H9 (cell line): ENCODE data around the gene AQP7. TPM values are rescaled to one million over a fixed set of nuclear protein-coding genes. Genes with fewer than 3 reads are reported as not detected.
A peak's percentile ranks its signal among the peaks of the same experiment; 100 is the strongest.

Experiments used
- DNase-seq: peaks from one replicate; pipeline ENCODE4 v3.0.0-alpha.2; 2017
- H2AFZ ChIP-seq: one replicate; pipeline ENCODE4 v1.6.1; 2013; ENCODE audit warnings: mild to moderate bottlenecking, low read length, control low read depth, moderate library complexity
- H2AK5ac ChIP-seq: 2 replicates; pipeline ENCODE4 v1.6.1; 2013; ENCODE audit warnings: low read length, control low read depth, mixed read lengths; ENCODE audit not compliant: insufficient read length
- H2BK120ac ChIP-seq: one replicate; pipeline ENCODE4 v1.6.1; 2013; ENCODE audit warnings: low read depth, mild to moderate bottlenecking, low read length, control low read depth, inconsistent platforms; ENCODE audit not compliant: poor library complexity, severe bottlenecking
- H2BK12ac ChIP-seq: 2 replicates; pipeline ENCODE4 v1.6.1; 2013; ENCODE audit warnings: low read length, control low read depth, mixed read lengths, low read depth; ENCODE audit not compliant: insufficient read length
- H2BK15ac ChIP-seq: 2 replicates; pipeline ENCODE4 v1.6.1; 2013; ENCODE audit warnings: low read depth, low read length, control low read depth
- H2BK20ac ChIP-seq: one replicate; pipeline ENCODE4 v1.6.1; 2013; ENCODE audit warnings: low read depth, mild to moderate bottlenecking, low read length, control low read depth, inconsistent platforms; ENCODE audit not compliant: poor library complexity, severe bottlenecking
- H2BK5ac ChIP-seq: 2 replicates; pipeline ENCODE4 v1.6.1; 2013; ENCODE audit warnings: low read length, control low read depth, mixed read lengths; ENCODE audit not compliant: insufficient read length
- H3K14ac ChIP-seq: 2 replicates; pipeline ENCODE4 v1.6.1; 2013; ENCODE audit warnings: low read length, control low read depth; ENCODE audit not compliant: insufficient read depth
- H3K18ac ChIP-seq: 2 replicates; pipeline ENCODE4 v1.6.1; 2013; ENCODE audit warnings: low read depth, mild to moderate bottlenecking, mixed read lengths, low read length, control low read depth; ENCODE audit not compliant: insufficient read length
- H3K23ac ChIP-seq: 2 replicates; pipeline ENCODE4 v1.6.1; 2013; ENCODE audit warnings: low read length, control low read depth, mixed read lengths, low read depth; ENCODE audit not compliant: insufficient read length
- H3K23me2 ChIP-seq: 2 replicates; pipeline ENCODE4 v1.6.1; 2013; ENCODE audit warnings: low read depth, mild to moderate bottlenecking, mixed read lengths, low read length, control low read depth; ENCODE audit not compliant: insufficient read length, poor library complexity, severe bottlenecking
- H3K27ac ChIP-seq: 2 replicates; pipeline ENCODE4 v1.5.1; 2013; ENCODE audit warnings: low read length, control low read depth, mixed read lengths, low read depth; ENCODE audit not compliant: insufficient read length
- H3K27me3 ChIP-seq: 2 replicates; pipeline ENCODE4 v1.6.1; 2013; ENCODE audit warnings: low read length, control low read depth, inconsistent platforms; ENCODE audit not compliant: insufficient read depth
- H3K4ac ChIP-seq: 2 replicates; pipeline ENCODE4 v1.6.1; 2013; ENCODE audit warnings: low read depth, mild to moderate bottlenecking, control low read depth, inconsistent platforms, low read length, moderate library complexity
- H3K4me1 ChIP-seq: 2 replicates; pipeline ENCODE4 v1.6.1; 2013; ENCODE audit warnings: low read length, control low read depth, inconsistent platforms; ENCODE audit not compliant: insufficient read depth
- H3K4me2 ChIP-seq: 2 replicates; pipeline ENCODE4 v1.6.1; 2013; ENCODE audit warnings: low read length, control low read depth, mixed read lengths; ENCODE audit not compliant: insufficient read length, insufficient read depth
- H3K56ac ChIP-seq: 2 replicates; pipeline ENCODE4 v1.6.1; 2013; ENCODE audit warnings: low read depth, mild to moderate bottlenecking, mixed read lengths, low read length, control low read depth; ENCODE audit not compliant: insufficient read length
- H3K79me1 ChIP-seq: 2 replicates; pipeline ENCODE4 v1.6.1; 2013; ENCODE audit warnings: low read depth, mild to moderate bottlenecking, moderate library complexity, low read length, control low read depth, inconsistent platforms; ENCODE audit not compliant: insufficient read depth, poor library complexity, severe bottlenecking
- H3K79me2 ChIP-seq: 2 replicates; pipeline ENCODE4 v1.6.1; 2013; ENCODE audit warnings: low read length, control low read depth, inconsistent platforms; ENCODE audit not compliant: insufficient read depth
- H3K9ac ChIP-seq: 2 replicates; pipeline ENCODE4 v1.6.1; 2013; ENCODE audit warnings: low read length, control low read depth, mixed read lengths; ENCODE audit not compliant: insufficient read length; ENCODE audit errors: extremely low read depth
- H3K9me3 ChIP-seq: one replicate; pipeline ENCODE4 v1.6.1; 2013; ENCODE audit warnings: low read depth, low read length, inconsistent platforms; ENCODE audit not compliant: control insufficient read depth
- H3T11ph ChIP-seq: one replicate; pipeline ENCODE4 v1.6.1; 2013; ENCODE audit warnings: mild to moderate bottlenecking, low read length, control low read depth, inconsistent platforms
- H4K20me1 ChIP-seq: one replicate; pipeline ENCODE4 v1.6.1; 2013; ENCODE audit not compliant: control insufficient read depth, insufficient read length, insufficient read depth
- H4K5ac ChIP-seq: 2 replicates; pipeline ENCODE4 v1.6.1; 2013; ENCODE audit warnings: low read depth, mild to moderate bottlenecking, mixed read lengths, low read length, control low read depth; ENCODE audit not compliant: insufficient read length
- H4K8ac ChIP-seq: replicated peaks from 2 replicates; pipeline ENCODE4 v1.6.1; 2013; ENCODE audit warnings: low read length, control low read depth, mixed read lengths, low read depth; ENCODE audit not compliant: insufficient read length
- H4K91ac ChIP-seq: 2 replicates; pipeline ENCODE4 v1.6.1; 2013; ENCODE audit warnings: low read depth, mild to moderate bottlenecking, moderate library complexity, mixed read lengths, low read length, control low read depth; ENCODE audit not compliant: insufficient read length
- H3K27ac Mint-ChIP-seq, 3 experiments: 2 replicates in 2 of 3; 3 replicates in 1 of 3; pipeline ENCODE4 v1.8.0; 2020 to 2021; ENCODE audit warnings: mixed read lengths in 3 of 3, mild to moderate bottlenecking in 1 of 3, moderate library complexity in 1 of 3
- H3K27me3 Mint-ChIP-seq: 2 replicates; pipeline ENCODE4 v1.8.0; 2021; ENCODE audit warnings: low read depth, mild to moderate bottlenecking, moderate library complexity, mixed read lengths
- H3K36me3 Mint-ChIP-seq, 3 experiments: 2 replicates in 2 of 3; 3 replicates in 1 of 3; pipeline ENCODE4 v1.8.0; 2020 to 2021; ENCODE audit warnings: low read depth in 3 of 3, mixed read lengths in 3 of 3; ENCODE audit not compliant: insufficient read depth in 1 of 3
- H3K4me1 Mint-ChIP-seq, 2 experiments: 2 replicates each; pipeline ENCODE4 v1.8.0; 2020; ENCODE audit warnings: mixed read lengths in 2 of 2
- H3K4me3 Mint-ChIP-seq, 2 experiments: 2 replicates in 1 of 2; 3 replicates in 1 of 2; pipeline ENCODE4 v1.8.0; 2020 to 2021; ENCODE audit warnings: mild to moderate bottlenecking in 2 of 2, mixed read lengths in 2 of 2, moderate library complexity in 1 of 2
- H3K9me3 Mint-ChIP-seq, 2 experiments: 2 replicates in 1 of 2; 3 replicates in 1 of 2; pipeline ENCODE4 v1.8.0; 2020; ENCODE audit warnings: mild to moderate bottlenecking in 2 of 2, mixed read lengths in 2 of 2, moderate library complexity in 1 of 2
- WGBS: extraction: QIAGEN DNeasy Blood & Tissue Kit; methylation state at CpG from one replicate; pipeline ENCODE4 v1.1.7; 2013; ENCODE audit warnings: missing lambda C conversion rate, low lambda C conversion rate, mixed read lengths; ENCODE audit not compliant: insufficient read length; ENCODE audit errors: extremely low coverage; 5-methylcytosine and 5-hydroxymethylcytosine counted together
- total RNA-seq: library from RNA; stranded (reverse); gene quantifications from 2 replicates; pipeline ENCODE4 v1.2.1, GENCODE V29; 2021
- TF ChIP-seq, protein P1 (sequence below): fragments of 200-600 bp; sonication (generic); conservative IDR thresholded peaks from 3 replicates; pipeline ENCODE4 v1.8.0; 2021; ENCODE audit warnings: antibody characterized with exemption, mild to moderate bottlenecking

The AQP7 gene
- total RNA-seq, 1 experiment from 2014 or later: not detected

DNA sequence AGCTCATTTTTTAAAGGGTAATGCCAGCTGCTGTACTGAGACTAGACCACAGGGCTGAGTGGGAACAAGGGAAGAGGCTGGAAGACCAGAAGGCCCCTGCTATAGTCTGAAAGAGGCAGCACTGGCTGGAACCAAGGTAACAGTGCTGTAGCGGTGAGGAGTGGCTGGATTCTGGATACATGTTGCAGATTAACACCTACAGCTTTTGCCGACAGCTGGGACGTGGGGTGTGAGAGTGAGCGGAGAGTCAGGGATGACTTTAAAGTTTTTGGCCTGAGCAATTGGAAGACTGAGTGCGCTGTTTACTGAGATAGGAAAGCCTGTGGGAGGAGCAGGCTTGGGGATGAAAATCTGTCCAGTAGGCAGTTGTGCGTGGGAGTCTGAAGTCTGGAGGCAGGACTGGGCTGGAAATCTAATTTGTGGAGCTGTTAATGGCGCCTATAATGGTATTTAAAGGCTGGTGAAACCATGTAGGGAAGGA is 26.5 kb downstream of the AQP7 start:
- WGBS: no CpG with 5 or more reads among the region's 7 CpGs
- Histone ChIP-seq H3K9me3 (no peaks in the 10 kb centered on the region), H3K4ac (no peak overlapping the region), H2BK20ac (no peak overlapping the region), H3K27ac (no peak overlapping the region), H3K79me2 (no peaks in the 10 kb centered on the region), H3K9ac (no peak overlapping the region), H3K14ac (no peak overlapping the region), H2BK15ac (no peak overlapping the region), H2BK120ac (no peak overlapping the region), H4K20me1 (no peaks in the 10 kb centered on the region), H3K79me1 (no peaks in the 10 kb centered on the region), H2AFZ (no peak overlapping the region), H3K18ac (no peak overlapping the region), H2BK12ac (no peak overlapping the region), H2AK5ac (no peak overlapping the region), H3K4me1 (peaks cover 3% of the 10 kb centered on the region; the same call in 1 of the 2 replicates), H3K56ac (no peak overlapping the region), H4K5ac (no peak overlapping the region), H3T11ph (no peak overlapping the region), H3K23ac (no peak overlapping the region), H3K27me3 (no peaks in the 10 kb centered on the region), H4K8ac (no peak overlapping the region), H3K23me2 (no peaks in the 10 kb centered on the region), H4K91ac (no peak overlapping the region), H3K4me2 (no peak overlapping the region), H2BK5ac (no peak overlapping the region)
- Mint-ChIP-seq H3K4me1 (peaks cover 32 to 36% of the 10 kb centered on the region in 2 experiments), H3K4me3 (no peak overlapping the region; a peak in 1 of 5 replicates), H3K9me3 (no peaks in the 10 kb centered on the region), H3K27me3 (no peaks in the 10 kb centered on the region; the same call in 1 of the 2 replicates), H3K27ac (peak overlapping the region in 2 of 3 experiments; percentile 2 to 95; a peak in 4 of 7 replicates), H3K36me3 (peaks cover 0 to 4% (median 0%) of the 10 kb centered on the region in 3 experiments; a peak in 2 of 7 replicates)
- DNase-seq: no peak
- TF ChIP-seq, protein P1, sequence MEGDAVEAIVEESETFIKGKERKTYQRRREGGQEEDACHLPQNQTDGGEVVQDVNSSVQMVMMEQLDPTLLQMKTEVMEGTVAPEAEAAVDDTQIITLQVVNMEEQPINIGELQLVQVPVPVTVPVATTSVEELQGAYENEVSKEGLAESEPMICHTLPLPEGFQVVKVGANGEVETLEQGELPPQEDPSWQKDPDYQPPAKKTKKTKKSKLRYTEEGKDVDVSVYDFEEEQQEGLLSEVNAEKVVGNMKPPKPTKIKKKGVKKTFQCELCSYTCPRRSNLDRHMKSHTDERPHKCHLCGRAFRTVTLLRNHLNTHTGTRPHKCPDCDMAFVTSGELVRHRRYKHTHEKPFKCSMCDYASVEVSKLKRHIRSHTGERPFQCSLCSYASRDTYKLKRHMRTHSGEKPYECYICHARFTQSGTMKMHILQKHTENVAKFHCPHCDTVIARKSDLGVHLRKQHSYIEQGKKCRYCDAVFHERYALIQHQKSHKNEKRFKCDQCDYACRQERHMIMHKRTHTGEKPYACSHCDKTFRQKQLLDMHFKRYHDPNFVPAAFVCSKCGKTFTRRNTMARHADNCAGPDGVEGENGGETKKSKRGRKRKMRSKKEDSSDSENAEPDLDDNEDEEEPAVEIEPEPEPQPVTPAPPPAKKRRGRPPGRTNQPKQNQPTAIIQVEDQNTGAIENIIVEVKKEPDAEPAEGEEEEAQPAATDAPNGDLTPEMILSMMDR: no peak
